ENCODE data around the gene MACROD2.
"Not testable (repeated sequence)": the region's sequence is repeated elsewhere in the genome, so short reads cannot be mapped to it uniquely, and the experiment has no call there.

MACROD2 gene

DNA sequence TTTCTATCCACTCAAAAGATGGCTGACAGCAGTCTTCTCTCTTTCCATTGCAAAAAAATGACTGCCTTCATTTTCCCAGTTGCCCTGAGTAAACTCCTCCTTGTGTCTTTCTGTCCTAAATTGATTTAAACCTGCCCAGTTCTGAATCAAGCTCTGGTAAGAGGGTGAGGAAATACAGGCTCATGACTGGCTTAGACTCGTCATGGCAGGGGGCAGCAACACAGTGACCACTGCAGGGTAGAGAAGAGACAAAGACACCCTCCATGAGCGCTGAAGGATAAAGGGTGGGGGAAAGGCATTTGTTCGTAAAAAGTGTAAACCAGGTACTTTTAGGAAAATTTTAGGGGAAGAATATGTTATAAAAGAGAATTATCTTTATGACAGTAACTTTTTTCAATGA is 1080.3 kb downstream of the MACROD2 start:
- no peak for DNase-seq

DNA sequence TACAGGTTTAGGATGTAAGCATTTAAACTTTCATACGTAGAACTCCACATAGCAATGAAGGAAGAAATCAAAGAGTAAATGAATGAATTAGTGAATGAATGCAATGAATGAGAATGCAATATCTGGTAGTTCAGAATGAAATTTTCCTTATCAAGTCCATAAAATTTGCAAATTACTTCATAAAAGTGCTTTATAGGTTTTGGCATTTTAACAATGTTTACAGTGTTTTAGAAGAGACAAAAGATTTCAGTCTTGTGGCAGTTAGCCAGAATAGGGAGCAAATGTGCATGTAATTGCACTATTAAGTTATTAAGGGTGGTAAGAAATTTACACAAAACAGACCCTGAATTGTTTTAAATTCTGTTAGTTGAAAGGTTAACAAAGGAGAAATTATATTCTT is 1081.5 kb downstream of the MACROD2 start:
- DNase-seq, result no peak

DNA sequence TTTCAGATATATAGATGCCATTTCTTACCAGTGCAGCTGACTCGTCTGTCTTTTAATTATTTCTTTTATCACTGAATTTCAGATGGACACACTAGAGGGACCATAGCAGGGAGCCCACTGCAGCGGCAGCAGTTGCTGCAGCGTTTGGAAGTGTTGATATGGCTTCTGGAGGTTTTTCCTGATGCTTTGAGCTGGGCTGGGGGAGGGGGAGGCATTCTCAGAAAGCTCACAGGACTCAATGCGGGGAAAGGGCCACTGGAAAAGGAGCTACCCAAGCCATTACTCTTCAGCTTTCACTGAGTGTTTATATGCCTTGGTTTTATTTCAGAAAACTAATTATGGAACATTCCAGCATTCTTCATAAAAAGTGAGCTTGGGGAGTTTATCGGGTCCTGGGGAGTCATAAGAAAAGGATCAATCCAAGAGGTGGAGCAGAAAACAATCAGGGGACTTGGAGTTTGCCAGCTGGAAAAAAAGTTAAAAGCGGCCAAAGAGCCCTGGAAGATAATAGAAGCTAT is 1082.5 kb downstream of the MACROD2 start:
- DNase-seq, result no peak

DNA sequence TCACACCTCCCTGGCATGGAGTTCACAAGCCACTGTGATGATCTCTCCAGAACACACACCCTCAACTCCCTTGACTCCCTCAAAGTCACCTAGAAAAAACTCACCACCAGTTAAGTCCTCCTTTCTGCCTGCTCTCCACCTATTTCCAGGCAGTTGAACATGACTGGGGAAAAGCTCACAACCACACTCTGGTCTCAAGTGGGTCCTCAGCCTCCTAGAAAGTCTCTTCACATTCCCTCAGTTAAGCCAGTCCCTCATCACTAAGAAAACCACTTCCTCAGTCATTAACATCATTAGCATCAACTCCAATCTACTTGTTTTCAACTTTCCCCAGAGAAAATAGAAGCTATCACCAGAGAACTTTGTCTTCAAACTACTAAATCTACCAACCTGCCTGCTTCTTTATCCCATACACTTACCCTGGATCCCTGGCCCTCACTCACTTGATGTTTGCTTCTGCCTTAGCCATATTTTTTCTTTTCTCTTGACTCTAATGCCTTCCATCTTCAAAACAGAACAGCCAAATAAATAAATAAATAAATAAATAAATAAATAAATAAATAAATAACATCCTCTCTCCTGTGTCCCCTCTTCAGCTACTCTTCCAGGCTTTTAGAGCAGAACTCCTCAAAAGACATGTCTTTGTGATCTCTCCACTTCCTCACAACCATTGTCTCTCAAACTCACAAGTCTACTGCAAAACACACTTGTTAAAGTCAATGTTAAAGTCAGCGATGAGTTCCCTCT is 1084.5 kb downstream of the MACROD2 start:
- DNase-seq, result no peak

DNA sequence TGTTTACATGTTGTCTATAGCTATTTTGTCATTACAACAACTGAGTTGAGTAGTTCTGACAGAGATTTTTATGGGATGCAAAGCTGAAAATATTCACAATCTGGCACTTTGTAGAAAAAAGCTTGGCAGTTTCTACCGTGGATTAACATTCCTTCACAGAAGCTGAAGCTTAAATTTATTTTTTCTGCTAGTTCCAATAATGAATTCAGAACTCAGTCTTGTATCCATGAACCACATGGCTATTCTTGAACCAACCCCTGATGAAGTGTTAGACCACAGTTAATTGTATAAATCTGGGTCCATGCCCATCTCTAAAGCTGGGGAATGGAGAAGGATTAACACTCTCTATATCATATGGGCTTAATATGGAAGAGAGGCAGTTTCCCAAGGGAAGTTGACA is 1085.9 kb downstream of the MACROD2 start:
- no peak for DNase-seq

DNA sequence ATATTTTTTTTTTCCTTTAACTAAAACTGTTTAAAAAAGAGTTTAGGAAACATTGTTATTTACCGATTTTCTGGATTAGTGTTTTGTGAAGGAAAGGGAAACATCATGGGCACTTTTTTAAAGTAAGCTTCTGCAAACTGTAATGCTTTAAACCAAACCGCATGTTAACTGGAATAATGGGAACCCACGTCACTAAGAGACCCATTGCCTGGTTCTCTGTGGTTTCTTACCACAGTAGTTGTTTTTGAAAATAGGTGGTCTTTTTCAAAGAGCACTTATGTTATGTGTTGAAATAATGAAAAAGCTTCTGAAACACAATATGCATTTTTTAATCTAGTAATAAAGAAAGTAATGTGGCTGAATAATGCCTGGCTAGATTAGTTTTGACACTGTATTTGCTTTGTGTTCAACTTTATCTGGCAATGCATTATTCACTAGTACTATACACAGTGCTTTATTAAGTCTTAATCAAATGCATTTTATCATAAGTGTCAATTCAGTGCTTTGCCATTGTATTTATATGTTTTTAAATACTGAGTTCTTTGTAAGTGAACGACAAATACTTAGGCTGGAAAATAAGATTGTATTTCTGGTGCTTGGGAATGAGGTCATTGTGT is 1096.2 kb downstream of the MACROD2 start:
- DNase-seq, result no peak

DNA sequence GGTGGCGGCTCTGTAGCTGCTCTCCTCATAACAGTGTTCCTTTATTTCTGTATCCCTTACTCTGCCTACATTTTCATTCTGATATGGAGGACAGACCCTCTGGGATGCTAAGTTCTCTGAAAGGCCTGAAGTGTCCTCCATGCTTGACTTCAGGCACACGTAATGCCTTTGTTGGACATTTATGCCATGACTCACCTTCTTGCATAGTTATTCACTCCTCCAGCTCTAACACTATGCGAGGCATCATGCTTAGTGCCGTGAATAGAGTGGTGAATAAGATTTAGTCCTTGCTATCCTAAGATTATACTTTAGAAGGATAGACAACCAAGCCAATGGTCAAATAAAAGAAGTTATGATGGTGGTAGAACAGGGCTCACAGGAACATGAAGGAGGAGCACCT is 1103.0 kb downstream of the MACROD2 start:
- no peak for DNase-seq

DNA sequence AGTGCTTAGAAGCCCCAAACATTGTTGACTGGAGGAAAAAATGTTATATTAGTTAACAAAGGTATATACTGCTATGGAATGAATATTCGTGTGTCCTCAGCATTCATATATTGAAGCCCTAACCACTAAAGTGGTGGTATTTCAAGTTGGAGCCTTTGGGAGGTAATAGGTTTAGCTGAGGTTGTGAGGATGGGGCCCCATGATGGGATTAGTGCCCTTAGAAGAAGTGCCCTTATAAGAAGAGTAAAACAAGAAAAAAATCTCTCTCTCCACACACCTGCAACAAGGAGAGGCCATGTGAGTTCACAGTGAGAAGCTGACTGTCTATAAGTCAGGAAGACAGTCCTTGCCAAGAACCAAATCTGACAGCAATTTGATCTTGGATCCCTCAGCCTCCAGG is 1103.8 kb downstream of the MACROD2 start:
- no peak for DNase-seq

DNA sequence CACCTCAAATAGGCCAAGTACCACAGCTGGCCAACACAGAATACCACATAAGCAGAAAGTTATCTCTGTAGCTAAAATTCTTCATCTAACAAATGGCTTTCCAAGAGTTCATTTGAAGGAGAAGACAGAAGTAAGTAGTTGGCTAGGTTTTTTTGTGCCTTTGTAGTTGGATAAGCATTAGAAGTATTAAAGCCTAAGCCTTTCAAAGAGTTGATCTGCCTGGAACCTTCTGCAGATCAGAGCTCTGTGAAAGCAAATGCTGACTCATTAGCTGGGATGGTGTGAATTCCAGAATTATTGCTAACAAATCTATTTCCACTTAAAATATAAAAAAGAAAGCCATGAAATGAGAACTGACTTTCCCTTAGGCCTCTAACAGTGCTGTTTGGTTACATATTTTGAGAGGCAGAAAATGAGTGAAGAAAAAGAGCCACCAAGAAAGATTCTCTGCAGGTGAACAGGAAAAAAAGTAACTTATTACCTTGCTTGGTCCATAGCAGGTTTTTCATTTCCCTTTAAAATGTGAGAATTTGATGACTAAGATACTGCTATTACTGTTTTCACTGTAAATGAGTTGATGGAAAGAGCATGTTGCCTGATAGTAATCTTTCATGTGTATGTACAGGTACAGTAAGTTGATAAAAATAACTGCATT is 1105.3 kb downstream of the MACROD2 start:
- DNase-seq, result no peak

DNA sequence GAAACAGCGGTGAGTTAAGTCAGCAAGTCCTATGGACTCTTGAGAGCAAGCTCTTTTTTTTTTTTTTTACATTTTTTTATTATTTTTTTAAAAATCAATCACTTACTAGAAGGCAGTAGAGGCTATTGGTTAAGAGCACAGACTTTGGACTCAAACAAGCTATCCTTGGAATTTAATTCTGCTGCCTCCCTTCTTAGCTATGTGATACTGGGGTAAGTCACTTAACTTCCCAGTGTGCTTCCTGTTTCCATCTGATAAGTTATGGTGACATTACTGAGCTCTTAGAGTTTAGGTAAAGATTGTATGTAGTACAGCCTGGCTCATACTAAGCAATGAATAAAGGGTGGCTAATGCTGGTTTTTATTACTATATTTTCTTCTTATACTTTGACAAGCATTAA is 1112.6 kb downstream of the MACROD2 start:
- no peak for DNase-seq

DNA sequence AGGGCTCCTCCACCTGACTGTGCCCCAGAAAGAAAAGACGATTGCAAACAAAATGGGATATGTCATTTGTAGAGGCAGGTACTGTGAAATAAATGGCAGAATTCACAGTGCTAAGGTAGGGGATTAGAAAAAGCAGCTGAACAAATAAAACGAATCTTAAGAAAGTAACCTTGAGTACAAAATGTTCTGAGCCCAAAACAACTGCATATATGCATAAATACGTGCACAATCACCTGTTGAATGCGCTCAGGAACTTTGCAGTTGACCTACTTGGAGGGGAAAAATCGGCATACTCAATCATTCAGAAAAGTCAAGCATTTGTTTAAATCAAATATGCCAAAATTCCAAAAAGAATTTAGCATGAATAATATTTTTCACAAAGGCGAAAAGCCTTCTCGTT is 1114.2 kb downstream of the MACROD2 start:
- no peak for DNase-seq

DNA sequence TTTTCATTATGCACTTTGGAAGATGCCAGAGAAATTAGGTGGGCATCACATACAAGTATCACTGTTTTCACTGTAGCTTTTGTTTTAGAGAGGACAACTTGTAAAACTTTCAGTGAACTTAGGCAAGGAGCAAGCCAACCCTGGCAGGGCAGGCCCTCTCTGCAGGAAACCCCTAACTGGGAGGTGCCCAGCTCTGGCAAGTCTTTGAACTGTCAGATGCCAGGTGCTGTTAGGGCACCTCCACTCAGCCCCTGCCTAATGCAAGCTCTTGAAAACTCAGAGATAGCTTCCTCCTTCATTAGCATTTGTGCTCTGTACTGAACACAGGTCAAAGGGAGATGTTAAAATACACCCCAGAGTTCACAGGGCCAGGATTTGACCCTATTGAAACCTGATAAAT is 1116.3 kb downstream of the MACROD2 start:
- DNase-seq, result no peak

DNA sequence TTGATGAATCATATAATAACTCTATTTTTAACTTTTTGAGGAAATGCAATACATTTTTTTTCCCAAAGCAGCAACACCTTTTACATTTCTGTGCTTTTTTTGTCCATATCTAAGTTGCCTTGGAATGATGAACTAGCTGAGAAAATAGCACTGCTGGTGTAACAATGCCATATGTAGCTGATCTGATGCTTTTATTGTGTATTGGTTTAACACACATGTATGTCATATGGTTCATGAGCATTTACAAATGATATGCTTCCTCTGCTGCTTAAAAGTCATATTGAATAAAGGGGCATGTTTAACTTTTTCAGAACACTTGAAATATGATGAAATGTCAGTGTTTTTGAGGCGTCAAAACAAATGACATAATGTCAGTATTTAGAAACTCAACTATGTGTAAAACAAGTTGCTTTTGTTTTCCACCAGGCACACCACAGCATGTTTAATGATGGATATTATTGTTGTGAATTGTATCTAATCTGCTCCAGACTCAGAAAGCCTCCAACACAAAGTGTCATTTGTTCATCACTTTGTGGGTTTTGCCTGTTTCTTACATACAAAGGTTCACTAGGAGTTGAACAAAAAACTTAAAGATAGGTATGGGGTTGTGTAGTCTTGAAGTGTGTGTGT is 1117.9 kb downstream of the MACROD2 start:
- DNase-seq, result no peak

DNA sequence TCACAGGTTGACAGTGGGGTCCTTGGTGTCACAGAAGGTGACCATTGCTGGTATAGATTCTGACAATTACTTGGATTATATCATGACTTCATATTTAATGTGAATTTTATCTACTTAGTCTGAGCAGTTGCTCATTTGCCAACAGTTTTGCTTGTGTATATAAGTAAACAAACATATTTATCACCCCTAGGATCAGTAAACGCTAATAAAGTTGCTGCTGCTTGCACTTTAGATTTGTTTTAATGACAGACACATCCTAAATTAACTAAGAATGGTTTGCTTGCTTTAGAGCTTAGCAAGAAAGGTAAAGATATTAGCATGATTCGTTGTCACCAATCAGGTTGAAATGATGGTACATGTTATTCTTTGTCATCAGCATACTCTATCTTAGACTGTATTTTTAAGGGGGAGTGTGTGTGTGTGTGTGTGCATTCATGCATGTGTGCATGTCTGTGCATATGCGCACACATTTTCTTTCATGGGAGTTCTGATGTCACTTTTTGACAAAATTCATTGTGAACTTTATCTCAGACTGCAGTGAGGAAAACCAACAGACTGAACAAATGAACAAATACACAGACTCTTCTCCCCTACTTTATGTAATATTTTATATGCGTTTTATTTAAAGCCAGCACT is 1124.7 kb downstream of the MACROD2 start:
- no peak for DNase-seq

DNA sequence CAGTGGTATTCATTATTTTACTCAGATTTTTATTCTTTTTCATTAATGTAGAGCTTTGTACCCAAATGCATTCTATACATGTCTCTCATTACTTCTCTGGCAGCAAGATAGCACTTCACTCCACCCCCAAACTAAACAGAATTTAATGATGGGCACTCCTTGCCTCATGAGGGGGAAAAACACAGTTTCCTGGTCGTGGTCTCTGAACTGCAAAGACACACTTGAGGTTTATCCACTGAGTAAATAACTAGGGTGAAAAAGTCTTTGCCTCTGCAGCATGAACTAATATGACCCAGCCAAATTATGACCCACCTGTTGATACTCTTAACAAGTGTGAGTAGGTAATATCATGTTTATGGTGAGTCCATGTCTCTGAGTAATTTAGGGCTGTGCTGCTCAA is 1127.3 kb downstream of the MACROD2 start:
- DNase-seq, result no peak

DNA sequence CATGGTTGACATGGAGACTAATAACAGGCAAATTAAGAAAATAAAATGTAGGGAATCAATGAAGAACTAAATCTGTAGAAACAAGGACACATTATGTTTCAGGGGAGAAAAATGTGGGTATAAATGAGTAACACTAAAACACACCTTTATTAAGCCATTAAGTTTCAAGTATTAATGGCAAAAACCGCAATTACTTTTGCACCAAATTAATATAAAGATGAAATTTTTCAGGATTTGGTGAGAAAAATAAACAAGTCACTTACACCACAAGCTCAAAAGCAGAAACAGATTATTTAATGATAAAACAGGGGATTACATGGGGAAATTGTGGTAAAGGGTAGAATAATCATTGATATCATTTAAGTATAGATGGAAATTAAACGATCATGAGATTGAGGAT is 1135.9 kb downstream of the MACROD2 start:
- no peak for DNase-seq

DNA sequence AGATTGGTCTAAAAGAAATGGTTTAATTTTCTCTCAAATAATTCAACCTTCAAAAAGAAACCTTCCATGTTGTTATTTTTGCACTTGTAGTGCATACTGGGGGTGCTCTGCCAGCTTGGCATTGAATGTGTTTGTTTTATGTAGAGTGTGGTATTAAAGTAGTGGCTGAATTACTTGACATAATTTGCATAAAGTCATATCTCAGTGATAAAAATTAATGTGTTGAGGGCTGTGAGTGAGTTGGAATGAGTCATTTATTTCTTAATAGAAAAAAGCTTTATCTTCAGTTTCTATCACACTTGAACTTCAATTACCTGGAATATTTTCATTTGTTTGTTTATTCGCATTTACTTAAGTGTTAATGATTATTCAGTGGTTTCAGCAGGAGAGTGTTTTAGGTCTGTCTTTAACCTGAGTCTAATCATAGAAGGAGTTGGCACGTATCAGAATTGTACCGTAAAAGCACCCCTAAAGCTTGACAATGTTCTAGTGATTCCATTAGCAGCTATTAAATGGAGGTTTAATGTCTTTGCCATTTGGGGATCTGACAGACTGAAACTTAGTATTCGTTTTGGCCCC is 1143.3 kb downstream of the MACROD2 start:
- no peak for DNase-seq

DNA sequence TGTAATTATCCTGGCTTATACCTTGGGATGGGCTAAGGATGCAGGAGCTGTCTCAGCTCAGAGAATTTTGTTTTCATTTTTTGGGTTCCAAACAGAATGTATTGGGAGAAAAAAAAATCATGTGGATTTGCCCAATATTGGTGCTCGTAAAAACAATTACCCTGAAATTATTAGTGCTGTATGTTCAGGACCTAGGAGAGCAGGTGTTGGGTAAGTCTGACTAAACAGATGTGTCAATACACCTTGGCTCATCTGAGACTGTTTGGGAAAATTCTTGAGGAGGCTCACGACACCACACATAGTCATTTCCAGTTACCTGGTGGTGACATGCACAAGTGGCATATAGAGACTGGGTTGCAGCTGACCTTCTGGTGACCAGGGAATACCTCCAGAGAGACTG is 1144.2 kb downstream of the MACROD2 start:
- no peak for DNase-seq

DNA sequence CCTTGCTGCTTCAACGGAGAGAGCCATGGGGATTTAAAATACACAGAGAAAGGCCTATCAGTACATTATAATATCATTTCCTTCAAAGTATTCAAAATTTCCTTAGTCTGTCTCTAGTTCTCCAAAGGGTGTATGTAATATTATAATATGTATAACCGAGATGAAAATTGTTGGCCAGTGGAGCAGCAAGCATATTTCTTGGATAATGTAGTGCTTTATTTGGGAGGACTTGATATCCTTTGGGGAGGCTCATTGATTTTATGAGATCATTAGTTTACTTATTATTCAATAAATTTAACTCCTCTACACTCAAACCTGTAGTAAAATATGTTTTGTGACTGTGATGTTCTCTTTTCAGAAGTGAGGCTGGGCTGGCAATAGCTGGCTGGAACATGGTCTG is 1145.0 kb downstream of the MACROD2 start:
- DNase-seq, result no peak

DNA sequence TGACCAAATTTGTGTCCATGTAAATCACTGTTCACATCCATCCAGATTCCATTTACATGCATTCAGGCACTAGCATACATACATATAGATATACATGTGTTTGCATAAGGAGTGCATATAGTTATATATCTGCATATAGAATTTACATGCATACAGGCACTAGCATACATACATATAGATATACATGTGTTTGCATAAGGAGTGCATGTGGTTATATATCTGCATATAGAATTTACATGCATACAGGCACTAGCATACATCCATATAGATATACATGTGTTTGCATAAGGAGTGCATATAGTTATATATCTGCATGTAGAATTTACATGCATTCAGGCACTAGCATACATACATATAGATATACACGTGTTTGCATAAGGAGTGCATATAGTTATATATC is 1145.6 kb downstream of the MACROD2 start:
- not testable (repeated sequence) for DNase-seq

DNA sequence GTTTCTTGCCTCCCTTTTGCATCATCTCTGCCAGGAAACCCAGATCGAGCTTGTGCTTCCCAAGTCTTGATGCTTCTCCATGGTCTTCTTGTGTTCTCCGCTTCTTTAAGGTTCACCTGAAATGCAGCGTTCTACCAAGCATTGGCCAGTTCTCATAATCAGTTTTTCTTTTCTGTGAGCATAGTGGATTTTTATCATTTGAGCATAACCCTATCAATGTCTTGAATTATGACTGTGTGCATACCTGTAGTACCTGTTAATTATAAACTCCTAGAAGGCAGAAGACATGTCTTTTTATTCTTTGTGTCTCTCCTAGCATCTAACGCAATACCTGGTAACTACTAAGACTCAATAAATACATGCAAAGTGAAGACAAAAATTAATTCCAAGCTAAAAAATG is 1146.5 kb downstream of the MACROD2 start:
- DNase-seq, result no peak

DNA sequence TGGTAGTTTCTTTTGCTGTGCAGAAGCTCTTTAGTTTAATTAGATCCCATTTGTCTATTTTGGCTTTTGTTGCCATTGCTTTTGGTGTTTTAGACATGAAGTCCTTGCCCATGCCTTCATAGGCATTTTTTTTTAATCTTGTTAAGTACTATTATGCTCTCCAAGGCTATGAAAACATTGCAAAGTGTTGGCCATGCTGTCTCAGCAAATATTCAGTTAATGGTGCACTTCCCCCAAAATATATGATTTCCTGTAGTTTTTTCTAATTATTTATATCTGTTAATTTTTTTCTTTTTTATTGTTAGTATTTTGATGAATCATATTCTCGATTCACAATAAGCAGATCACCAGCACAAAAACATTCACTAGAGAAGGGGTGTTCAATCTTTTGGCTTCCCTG is 1148.2 kb downstream of the MACROD2 start:
- no peak for DNase-seq

DNA sequence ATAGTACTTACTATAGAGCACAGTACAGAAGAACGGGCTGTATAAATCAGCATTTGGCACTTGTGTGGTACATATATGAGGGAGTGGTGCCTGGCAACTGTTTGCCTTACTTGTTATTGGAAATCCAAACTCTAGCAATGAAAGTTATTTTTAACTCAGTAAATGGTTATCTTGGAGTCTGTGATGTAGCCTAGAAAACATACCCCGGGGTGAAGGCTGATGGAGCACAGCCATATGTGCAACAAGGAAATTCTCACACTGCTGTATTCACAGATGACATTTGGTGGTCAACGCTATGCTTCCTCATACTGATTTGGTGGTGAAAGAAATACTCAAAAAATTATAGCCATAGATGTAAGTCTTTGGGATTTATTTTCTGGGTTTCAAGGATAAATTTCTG is 1149.6 kb downstream of the MACROD2 start:
- DNase-seq, result no peak

Measured in NCI-H2107 (cell line).